ENCODE measurements around the gene ZSWIM3.
A peak's percentile ranks its signal among the peaks of the same experiment; 100 is the strongest.
"Not testable (repeated sequence)": the region's sequence is repeated elsewhere in the genome, so short reads cannot be mapped to it uniquely, and the experiment has no call there.

ZSWIM3 gene

GRCh38 chr20:45890985-45891983 is 33.9 kb downstream of the ZSWIM3 start, which contains the start of the genes CTSA and NEURL2:
Gene CTSA, plus strand, starts transcription at chr20:45891335. Its CDS starts 234 bp downstream, at chr20:45891569.
Gene NEURL2, minus strand, starts transcription at chr20:45891208. Its CDS starts 217 bp downstream, at chr20:45890991.
- DNase-seq: peak; percentile 92

GRCh38 chr20:45892049-45892825 is 34.8 kb downstream of the ZSWIM3 start:
- peak; percentile 55 for DNase-seq

- no peak for DNase-seq
These were observed 35.5 kb downstream of the ZSWIM3 start for GRCh38 chr20:45892828-45893500.

- DNase-seq: peak; percentile 39
These were observed 36.4 kb downstream of the ZSWIM3 start for GRCh38 chr20:45893831-45894230.

GRCh38 chr20:45894797-45895196 is 37.4 kb downstream of the ZSWIM3 start:
- DNase-seq: no peak

- DNase-seq: no peak
These were observed 39.3 kb downstream of the ZSWIM3 start for GRCh38 chr20:45896641-45897161.

GRCh38 chr20:45897289-45897688 is 39.9 kb downstream of the ZSWIM3 start:
- DNase-seq: no peak

GRCh38 chr20:45897692-45898091 is 40.3 kb downstream of the ZSWIM3 start:
- DNase-seq: no peak

- no peak for DNase-seq
These were observed 40.9 kb downstream of the ZSWIM3 start for GRCh38 chr20:45898285-45898684.

GRCh38 chr20:45899046-45899835 is 41.8 kb downstream of the ZSWIM3 start:
- no peak for DNase-seq

GRCh38 chr20:45901332-45901731 is 43.9 kb downstream of the ZSWIM3 start:
- not testable (repeated sequence) for DNase-seq

- no peak for DNase-seq
These were observed 44.8 kb downstream of the ZSWIM3 start for GRCh38 chr20:45902199-45902701.

GRCh38 chr20:45904583-45905504 is 47.4 kb downstream of the ZSWIM3 start:
- no peak for DNase-seq

GRCh38 chr20:45905505-45906079 is 48.2 kb downstream of the ZSWIM3 start:
- DNase-seq: peak; percentile 96

- DNase-seq: no peak
These were observed 50.0 kb downstream of the ZSWIM3 start for GRCh38 chr20:45907219-45907948.

- no peak for DNase-seq
These were observed 50.7 kb downstream of the ZSWIM3 start for GRCh38 chr20:45908084-45908483.

- DNase-seq: no peak
These were observed 52.0 kb downstream of the ZSWIM3 start for GRCh38 chr20:45909336-45909808.

GRCh38 chr20:45909817-45910669 is 52.6 kb downstream of the ZSWIM3 start:
- DNase-seq: no peak

All from EL (cell line).